ENCODE data around the gene TMEM242.

GRCh38 chr6:157278171-157278570 lies 45.1 kb downstream of the TMEM242 start:
- no peak for TF ChIP-seq CTCF (conservative IDR thresholded peaks at IDR 0.05 in 1 of 2, IDR thresholded peaks at IDR 0.05 in 1 of 2; ENCODE audit: extremely low read depth in 1 of 2, insufficient read depth in 1 of 2, low read depth in 1 of 2, low read length in 2 of 2)
- TF ChIP-seq EZH2 (IDR thresholded peaks at IDR 0.05; ENCODE audit: borderline replicate concordance, low read length), result no peak
